Endothelial cell of umbilical vein (primary cell): ENCODE measurements around the gene AGAP3. TPM values are rescaled to one million over a fixed set of nuclear protein-coding genes. Genes with fewer than 3 reads are reported as not detected.

Experiments
- BruUV-seq: library from RNA; stranded (reverse); fragments of 400-500 nt; replicated peaks from 2 replicates; lab custom pipeline; 2021; lab: Mats Ljungman, UMichigan
- CTCF ChIA-PET: fragments of 300-600, 350-600 bp; sonication (Branson Sonifier 250); formaldehyde crosslinking; loops from one replicate; lab custom pipeline; 2021; ENCODE audit warnings: antibody characterized with exemption, inconsistent platforms; lab: Charles Lee
- POLR2A ChIA-PET: fragments of 300-600, 350-600 bp; sonication (Branson Sonifier 250); formaldehyde crosslinking; loops from one replicate; lab custom pipeline; 2021; ENCODE audit warnings: antibody characterized with exemption, inconsistent platforms; lab: Charles Lee
- DNase-seq: peaks from one replicate; pipeline ENCODE4 v3.0.0-alpha.2; 2011; ENCODE audit warnings: low read depth, low spot score
- FAIRE-seq: peaks from 2 replicates; lab custom pipeline; 2011; peaks lifted over from hg19 to GRCh38; lab: Jason Lieb, UNC
- H2AFZ ChIP-seq: 2 replicates; pipeline ENCODE4 v1.6.0; 2012; ENCODE audit warnings: low read depth, low read length, control low read depth, inconsistent platforms
- H3K27ac ChIP-seq: 2 replicates; pipeline ENCODE4 v1.5.1; 2011; ENCODE audit warnings: low read depth, mild to moderate bottlenecking, control low read depth, low read length, moderate library complexity; ENCODE audit not compliant: insufficient read depth
- H3K27me3 ChIP-seq, 2 experiments: 2 replicates each; pipeline versions ENCODE4 v1.6.0 to v1.6.1; 2011; ENCODE audit warnings: low read length in 2 of 2, mixed read lengths in 1 of 2; ENCODE audit not compliant: control insufficient read depth in 2 of 2, insufficient read depth in 2 of 2
- H3K36me3 ChIP-seq, 2 experiments: 2 replicates in 1 of 2; 3 replicates in 1 of 2; pipeline ENCODE4 v1.5.1; 2011; ENCODE audit warnings: low read length in 2 of 2, mild to moderate bottlenecking in 1 of 2, moderate library complexity in 1 of 2; ENCODE audit not compliant: control insufficient read depth in 2 of 2, insufficient read depth in 2 of 2; ENCODE audit errors: extremely low read depth in 1 of 2
- H3K4me1 ChIP-seq: 3 replicates; pipeline ENCODE4 v1.5.1; 2011; ENCODE audit warnings: mild to moderate bottlenecking, low read length; ENCODE audit not compliant: control insufficient read depth, insufficient read depth; ENCODE audit errors: extremely low read depth
- H3K4me2 ChIP-seq: 2 replicates; pipeline ENCODE4 v1.6.1; 2011; ENCODE audit warnings: low read length, control low read depth, mixed read lengths; ENCODE audit not compliant: insufficient read depth
- H3K4me3 ChIP-seq, 3 experiments: fragments of 200-600 bp in 1 of 3; sonication (generic), shearing (Covaris generic) in 1 of 3; replicated peaks in 1 of 3; 2 replicates each; pipeline ENCODE4 v1.5.1; 2011 to 2016; ENCODE audit warnings: control low read depth in 3 of 3, low read length in 3 of 3, mild to moderate bottlenecking in 2 of 3, inconsistent platforms in 1 of 3, low read depth in 1 of 3, moderate library complexity in 1 of 3; ENCODE audit not compliant: insufficient read depth in 1 of 3
- H3K79me2 ChIP-seq: 2 replicates; pipeline ENCODE4 v1.6.0; 2012; ENCODE audit warnings: low read length, inconsistent platforms; ENCODE audit not compliant: control insufficient read depth, insufficient read depth
- H3K9ac ChIP-seq: replicated peaks from 2 replicates; pipeline ENCODE3; 2011; ENCODE audit warnings: low read length, control low read depth; ENCODE audit not compliant: insufficient read depth; ENCODE audit errors: extremely low read depth
- H3K9me1 ChIP-seq: replicated peaks from 3 replicates; pipeline ENCODE4 v1.6.0; 2011; ENCODE audit warnings: mild to moderate bottlenecking, low read length; ENCODE audit not compliant: control insufficient read depth, insufficient read depth; ENCODE audit errors: extremely low read depth
- H3K9me3 ChIP-seq: replicated peaks from 2 replicates; pipeline ENCODE4 v1.5.1; 2012; ENCODE audit warnings: low read length, inconsistent platforms; ENCODE audit not compliant: control insufficient read depth, insufficient read depth
- H4K20me1 ChIP-seq: replicated peaks from 2 replicates; pipeline ENCODE3; 2011; ENCODE audit warnings: mild to moderate bottlenecking, low read length; ENCODE audit not compliant: control insufficient read depth, insufficient read depth; ENCODE audit errors: extremely low read depth
- POLR2A ChIP-seq: IDR thresholded peaks from 2 replicates; pipeline ENCODE4 v1.6.1; 2012; ENCODE audit warnings: low read depth, mild to moderate bottlenecking, control low read depth, low read length
- POLR2AphosphoS5 ChIP-seq: IDR thresholded peaks from 2 replicates; pipeline ENCODE4 v1.6.1; 2012; ENCODE audit warnings: low read depth, mild to moderate bottlenecking, control low read depth, low read length, moderate library complexity; ENCODE audit not compliant: insufficient read depth
- dilution Hi-C: fragments of 300-500 bp; cut with MboI; formaldehyde crosslinking; loops from one replicate; pipeline ENCODE4 v1.15.0; 2019; ENCODE audit warnings: low sequenced_read_pairs; ENCODE audit not compliant: extremely low pct_ligation_motif_present
- intact Hi-C: fragments of 100-400 bp; cut with micrococcal nuclease; formaldehyde crosslinking; loops from one replicate; pipeline ENCODE4 v1.10.0; 2022
- polyA plus RNA-seq, 4 experiments: library from polyadenylated mRNA; depleted of rRNA in 3 of 4; stranded (reverse) in 3 of 4; unstranded in 1 of 4; fragments of >200 nt; gene quantifications; 2 replicates each; pipeline versions ENCODE4 v1.2.1 to v1.2.3, GENCODE V29; 2011 to 2012; ENCODE audit warnings: missing spikeins in 1 of 4
- total RNA-seq: library from RNA; stranded (reverse); gene quantifications from 2 replicates; pipeline ENCODE4 v1.2.3, GENCODE V29; 2021
- TF ChIP-seq, protein P1 (sequence below), 2 donors: IDR thresholded peaks; 1 replicate in 1 of 2; 2 replicates in 1 of 2; pipeline ENCODE4 v1.5.1; 2011; ENCODE audit warnings: low read length in 2 of 2, mild to moderate bottlenecking in 2 of 2, moderate library complexity in 2 of 2, control low read depth in 1 of 2, inconsistent platforms in 1 of 2, low read depth in 1 of 2; ENCODE audit not compliant: insufficient read depth in 1 of 2; ENCODE audit errors: extremely low read depth in 1 of 2

AGAP3 gene
- total and polyA plus RNA-seq, 2 donors (not counting 3 experiments of a cell fraction or from before 2014, with no cell fraction given) = 171 to 174 TPM

DNA sequence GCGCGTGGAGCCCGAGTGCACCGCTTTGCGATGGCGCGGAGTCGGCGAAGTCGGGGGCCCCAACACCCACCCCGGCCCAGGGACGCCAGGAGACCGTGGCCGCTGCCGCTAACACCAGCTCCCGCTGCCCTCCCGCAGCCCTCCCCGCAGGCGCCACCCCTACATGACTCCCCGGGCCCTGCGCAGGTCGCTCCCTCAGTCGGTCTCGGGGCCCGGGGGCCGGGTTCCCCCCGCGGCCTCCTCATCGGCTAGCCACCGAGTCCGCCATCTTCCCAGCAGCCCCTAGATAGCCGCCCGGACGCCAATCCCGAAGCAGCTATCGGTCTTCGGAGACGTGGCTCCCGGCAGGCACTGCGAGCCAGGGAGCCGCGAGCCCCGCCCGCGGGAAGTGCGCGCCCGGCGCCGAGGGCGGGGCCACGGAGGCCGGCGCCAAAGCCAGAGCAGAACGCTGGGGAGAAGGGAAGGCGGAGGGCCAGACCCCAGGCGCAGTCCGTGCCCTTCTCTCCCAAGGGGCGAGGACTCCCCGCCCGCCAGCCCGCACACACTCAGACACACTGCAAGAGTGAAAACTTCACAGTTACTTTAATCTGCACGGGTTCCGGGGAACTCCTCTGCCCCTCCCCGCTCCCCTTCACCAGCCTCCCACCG lies 5.6 kb upstream of the AGAP3 start, which contains the start of gene FASTK:
Gene FASTK (minus strand): TSS at position 288 of the 648 bp plus-strand sequence. CDS start 43 bp downstream, at position 245.
- H3K9me1 ChIP-seq = no peaks in the 10 kb centered on the region
- peak within 1 kb of the TSS; percentile 71 for H3K4me2 ChIP-seq
- peaks cover 39% of the 10 kb centered on the region for H3K4me1 ChIP-seq
- TF ChIP-seq POLR2A = peak; percentile 84
- peak; percentile 91 for TF ChIP-seq POLR2AphosphoS5
- TF ChIP-seq, protein P1, sequence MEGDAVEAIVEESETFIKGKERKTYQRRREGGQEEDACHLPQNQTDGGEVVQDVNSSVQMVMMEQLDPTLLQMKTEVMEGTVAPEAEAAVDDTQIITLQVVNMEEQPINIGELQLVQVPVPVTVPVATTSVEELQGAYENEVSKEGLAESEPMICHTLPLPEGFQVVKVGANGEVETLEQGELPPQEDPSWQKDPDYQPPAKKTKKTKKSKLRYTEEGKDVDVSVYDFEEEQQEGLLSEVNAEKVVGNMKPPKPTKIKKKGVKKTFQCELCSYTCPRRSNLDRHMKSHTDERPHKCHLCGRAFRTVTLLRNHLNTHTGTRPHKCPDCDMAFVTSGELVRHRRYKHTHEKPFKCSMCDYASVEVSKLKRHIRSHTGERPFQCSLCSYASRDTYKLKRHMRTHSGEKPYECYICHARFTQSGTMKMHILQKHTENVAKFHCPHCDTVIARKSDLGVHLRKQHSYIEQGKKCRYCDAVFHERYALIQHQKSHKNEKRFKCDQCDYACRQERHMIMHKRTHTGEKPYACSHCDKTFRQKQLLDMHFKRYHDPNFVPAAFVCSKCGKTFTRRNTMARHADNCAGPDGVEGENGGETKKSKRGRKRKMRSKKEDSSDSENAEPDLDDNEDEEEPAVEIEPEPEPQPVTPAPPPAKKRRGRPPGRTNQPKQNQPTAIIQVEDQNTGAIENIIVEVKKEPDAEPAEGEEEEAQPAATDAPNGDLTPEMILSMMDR (IDR thresholded peaks at IDR 0.05; ENCODE audit: extremely low read depth in 1 of 2, insufficient read depth in 1 of 2, low read depth in 1 of 2, low read length in 2 of 2) = no peak
- intact Hi-C loops (loop anchor here (1.0 kb wide), 4 partner anchors 9 to 52 kb away; partner anchors contain the start of gene ABCB8), dilution Hi-C loops (no loop called here)
- ChIA-PET CTCF (interaction anchor here (0.9 to 1.4 kb wide), 9 partner anchors 9 to 552 kb away, joined by 3 to 6 read pairs (median 4); no protein-coding TSS in a partner anchor), POLR2A (interaction anchor here (1.0 kb wide), 1 partner anchor 13 kb away, joined by 7 read pairs; no protein-coding TSS in a partner anchor)
- DNase-seq (peak; percentile 91), FAIRE-seq (peak; percentile 98)
- H3K4me3 ChIP-seq = peak within 1 kb of the TSS; percentile 29 to 75 (median 53)
- H2AFZ ChIP-seq = peak within 1 kb of the TSS; percentile 39
- H3K9me3 ChIP-seq = no peaks in the 10 kb centered on the region
- peaks cover 28% of the 10 kb centered on the region for H3K79me2 ChIP-seq
- peak within 1 kb of the TSS; percentile 88 for H3K9ac ChIP-seq
- H4K20me1 ChIP-seq = no peaks in the 10 kb centered on the region
- H3K27me3 ChIP-seq = no peaks in the 10 kb centered on the region
- H3K27ac ChIP-seq = peak within 1 kb of the TSS; percentile 53
- H3K36me3 ChIP-seq = peaks cover 2 to 3% of the 10 kb centered on the region in 2 experiments
- no TSS peak for BruUV-seq
